Smooth muscle cell (in vitro differentiated cells): ENCODE results near the gene FOXD4L3. TPM values are rescaled to one million over a fixed set of nuclear protein-coding genes. Genes with fewer than 3 reads are reported as not detected.
"Not testable (repeated sequence)": the region's sequence is repeated elsewhere in the genome, so short reads cannot be mapped to it uniquely, and the experiment has no call there.

Source experiments
- DNase-seq: peaks from one replicate; lab custom pipeline; 2025; ENCODE audit not compliant: unreplicated experiment; lab: John Stamatoyannopoulos, UW
- H2AFZ ChIP-seq: fragments of 200-600 bp; sonication (generic); 2 replicates; pipeline ENCODE4 v1.6.0; 2016; ENCODE audit warnings: antibody characterized with exemption, low read depth, mild to moderate bottlenecking
- H3F3A ChIP-seq: fragments of 200-600 bp; sonication (generic); 2 replicates; pipeline ENCODE4 v1.6.0; 2017; ENCODE audit warnings: antibody characterized with exemption, low read depth
- H3K27ac ChIP-seq: fragments of 200-600 bp; sonication (generic); 2 replicates; pipeline ENCODE4 v1.5.1; 2016; ENCODE audit warnings: low read depth, mild to moderate bottlenecking
- H3K27me3 ChIP-seq: fragments of 200-600 bp; sonication (generic); 2 replicates; pipeline ENCODE4 v1.6.1; 2016; ENCODE audit warnings: low read depth, mild to moderate bottlenecking
- H3K36me3 ChIP-seq: fragments of 200-600 bp; sonication (generic); 2 replicates; pipeline ENCODE4 v1.5.1; 2016; ENCODE audit warnings: low read depth
- H3K4me1 ChIP-seq: fragments of 200-600 bp; sonication (generic); 2 replicates; pipeline ENCODE4 v1.5.1; 2016; ENCODE audit warnings: low read depth
- H3K4me2 ChIP-seq: fragments of 200-600 bp; sonication (generic); 2 replicates; pipeline ENCODE4 v1.6.0; 2016; ENCODE audit warnings: mild to moderate bottlenecking
- H3K4me3 ChIP-seq: fragments of 200-600 bp; sonication (generic); 2 replicates; pipeline ENCODE4 v1.5.1; 2016; ENCODE audit warnings: mild to moderate bottlenecking
- H3K79me2 ChIP-seq: fragments of 200-600 bp; sonication (generic); 2 replicates; pipeline ENCODE4 v1.6.0; 2016; ENCODE audit warnings: low read depth, mild to moderate bottlenecking
- H3K9ac ChIP-seq: fragments of 200-600 bp; sonication (generic); 2 replicates; pipeline ENCODE4 v1.6.0; 2016; ENCODE audit warnings: low read depth
- H3K9me3 ChIP-seq: fragments of 200-600 bp; sonication (generic); replicated peaks from 2 replicates; pipeline ENCODE4 v1.5.1; 2016; ENCODE audit warnings: low read depth
- H4K20me1 ChIP-seq: fragments of 200-600 bp; sonication (generic); 2 replicates; pipeline ENCODE4 v1.6.0; 2016; ENCODE audit warnings: low read depth
- WGBS: methylation state at CpG from one replicate; pipeline ENCODE4 v1.1.7; 2016; ENCODE audit warnings: low lambda C conversion rate; 5-methylcytosine and 5-hydroxymethylcytosine counted together
- polyA plus RNA-seq: library from polyadenylated mRNA; unstranded; fragments of >200 nt; fragmentation: Nextera tagmentation; extraction: Ambion mirVana; gene quantifications from 2 replicates; pipeline ENCODE4 v1.2.1, GENCODE V29; 2016
- total RNA-seq: library from RNA; depleted of rRNA; stranded (reverse); fragments of >200 nt; gene quantifications from 2 replicates; pipeline ENCODE4 v1.2.3, GENCODE V29; 2014

The FOXD4L3 gene
- total RNA-seq (0.18 TPM in 1 of 2 replicates, not detected in the other), polyA plus RNA-seq (not detected in 2 replicates)

DNA sequence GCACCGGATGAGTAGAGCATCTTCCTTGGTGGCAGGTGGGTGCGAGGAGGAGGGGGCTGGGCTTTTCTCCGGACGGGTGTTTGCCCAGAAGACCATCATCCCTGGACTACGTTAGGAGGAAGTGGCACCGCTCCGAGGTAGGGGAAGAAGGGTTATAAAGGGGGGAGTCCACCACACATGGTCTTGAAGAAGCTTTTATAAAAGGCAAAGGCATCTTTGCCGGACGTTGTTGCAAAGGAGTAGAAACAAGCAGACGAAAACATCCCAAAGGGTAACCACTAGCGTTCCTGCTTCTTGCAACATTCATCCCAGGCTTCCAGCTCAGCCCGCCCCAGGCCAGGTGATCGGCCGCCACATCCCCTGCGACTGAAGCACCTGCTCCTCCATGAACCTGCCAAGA is at the start of gene FOXD4L3:
TSS of gene FOXD4L3 (plus strand) at position 301 of the 400 bp plus-strand sequence. CDS start at position 386, 85 bp downstream.
- H3K9ac ChIP-seq, H3F3A ChIP-seq, H3K9me3 ChIP-seq, H3K4me3 ChIP-seq, DNase-seq, H2AFZ ChIP-seq, H3K79me2 ChIP-seq, H4K20me1 ChIP-seq, H3K4me1 ChIP-seq, H3K4me2 ChIP-seq, H3K36me3 ChIP-seq, H3K27me3 ChIP-seq, H3K27ac ChIP-seq: not testable (repeated sequence)
- 16% methylated on average over 3 of the region's 15 CpGs for WGBS

DNA sequence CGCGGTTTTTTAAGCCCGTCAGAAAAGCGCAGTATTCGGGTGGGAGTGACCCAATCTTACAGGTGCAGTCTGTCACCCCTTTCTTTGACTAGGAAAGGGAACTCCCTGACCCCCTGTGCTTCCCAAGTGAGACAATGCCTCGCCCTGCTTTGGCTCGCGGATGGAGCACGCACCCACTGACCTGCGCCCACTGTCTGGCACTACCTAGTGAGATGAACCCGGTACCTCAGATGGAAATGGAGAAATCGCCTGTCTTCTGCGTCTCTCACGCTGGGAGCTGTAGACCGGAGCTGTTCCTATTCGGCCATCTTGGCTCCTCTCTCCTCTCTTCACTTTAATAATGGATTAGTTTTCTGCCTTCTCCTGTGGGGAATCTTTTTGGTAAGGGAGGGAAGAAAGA is 21.6 kb upstream of the FOXD4L3 start:
- not testable (repeated sequence) for DNase-seq, H3K27ac ChIP-seq, H3K4me2 ChIP-seq, H3K4me1 ChIP-seq, H3K4me3 ChIP-seq, H3K79me2 ChIP-seq, H3K9ac ChIP-seq, H3K9me3 ChIP-seq, H2AFZ ChIP-seq, H3K36me3 ChIP-seq, H4K20me1 ChIP-seq, H3F3A ChIP-seq, H3K27me3 ChIP-seq
- 64% methylated on average over 11 of the region's 16 CpGs for WGBS

DNA sequence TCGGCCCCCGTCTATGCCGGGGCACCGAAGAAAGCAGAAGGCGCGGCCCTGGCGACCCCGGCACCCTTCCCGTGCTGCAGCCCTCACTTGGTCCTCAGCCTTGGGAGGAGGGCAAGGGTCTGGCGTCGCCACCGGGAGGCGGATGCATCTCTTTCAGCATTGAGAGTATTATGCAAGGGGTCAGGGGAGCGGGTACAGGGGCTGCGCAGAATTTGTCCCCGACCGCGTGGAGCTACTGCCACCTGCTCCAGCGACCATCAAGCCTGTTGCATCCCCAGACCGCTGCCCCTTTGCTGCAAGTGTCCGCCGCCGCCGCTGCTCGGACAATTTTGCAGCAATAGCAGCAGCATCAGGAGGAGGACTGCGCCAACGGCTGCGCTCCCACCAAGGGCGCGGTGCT is 1.1 kb downstream of the FOXD4L3 start:
- not testable (repeated sequence) for H3K4me1 ChIP-seq, H3K79me2 ChIP-seq, DNase-seq, H3K27me3 ChIP-seq, H4K20me1 ChIP-seq, H3K36me3 ChIP-seq, H3K4me2 ChIP-seq, H3F3A ChIP-seq, H2AFZ ChIP-seq, H3K27ac ChIP-seq, H3K9ac ChIP-seq, H3K4me3 ChIP-seq, H3K9me3 ChIP-seq
- 4% methylated on average over 6 of the region's 30 CpGs for WGBS

DNA sequence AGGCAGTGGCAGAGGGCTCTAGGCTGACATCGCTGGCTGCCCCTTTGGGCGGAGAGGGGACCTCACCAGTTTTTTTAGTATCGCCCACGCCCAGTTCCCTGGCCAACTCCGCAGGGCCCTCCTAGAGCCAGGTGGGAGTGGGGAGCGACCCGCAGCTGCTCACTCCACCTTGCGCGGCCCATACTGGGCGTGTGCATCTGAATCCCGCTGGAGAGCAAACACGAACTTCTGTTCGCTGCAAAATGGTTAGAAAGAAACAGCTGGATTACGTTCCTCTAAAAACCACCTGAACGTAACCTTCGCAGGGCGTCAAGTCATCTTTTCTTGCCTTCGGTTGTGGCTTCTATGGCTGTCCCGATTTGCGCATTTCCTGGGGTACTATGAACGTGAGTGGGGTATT is 1.5 kb downstream of the FOXD4L3 start:
- not testable (repeated sequence) for H3K36me3 ChIP-seq
- WGBS = 20% methylated on average over 10 of the region's 21 CpGs

DNA sequence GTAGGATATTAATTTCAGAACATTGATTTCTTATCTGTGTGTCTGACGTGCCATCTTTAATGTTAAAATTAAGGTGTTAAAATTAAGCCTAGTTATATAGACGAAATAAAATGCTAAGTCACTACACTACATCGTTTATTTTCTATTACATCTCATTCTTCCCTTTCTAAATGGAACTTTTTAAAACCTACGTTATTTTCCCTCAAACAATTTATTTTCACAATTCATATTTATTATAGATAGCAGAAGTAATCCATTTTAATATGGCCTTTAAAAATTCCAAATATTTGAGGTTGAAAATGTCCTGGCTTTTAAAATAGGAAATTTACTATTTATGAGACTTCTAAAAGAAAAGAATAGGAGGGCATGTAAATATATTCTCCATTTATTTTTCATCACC is 2.1 kb downstream of the FOXD4L3 start:
- not testable (repeated sequence) for H3K79me2 ChIP-seq, DNase-seq, H3F3A ChIP-seq, H3K4me1 ChIP-seq, H3K4me2 ChIP-seq, H4K20me1 ChIP-seq, H3K27ac ChIP-seq, H3K27me3 ChIP-seq, H3K4me3 ChIP-seq, H2AFZ ChIP-seq, H3K36me3 ChIP-seq, H3K9me3 ChIP-seq, H3K9ac ChIP-seq
- WGBS = 36% methylated on average over 3 of the region's 4 CpGs

More for the DNA sequence above, 1.5 kb downstream of the FOXD4L3 start:
- H3K9me3 ChIP-seq, H3F3A ChIP-seq, H3K4me1 ChIP-seq, DNase-seq, H3K9ac ChIP-seq, H3K4me2 ChIP-seq, H3K27ac ChIP-seq, H3K27me3 ChIP-seq, H2AFZ ChIP-seq, H3K4me3 ChIP-seq, H4K20me1 ChIP-seq, H3K79me2 ChIP-seq: not testable (repeated sequence)

DNA sequence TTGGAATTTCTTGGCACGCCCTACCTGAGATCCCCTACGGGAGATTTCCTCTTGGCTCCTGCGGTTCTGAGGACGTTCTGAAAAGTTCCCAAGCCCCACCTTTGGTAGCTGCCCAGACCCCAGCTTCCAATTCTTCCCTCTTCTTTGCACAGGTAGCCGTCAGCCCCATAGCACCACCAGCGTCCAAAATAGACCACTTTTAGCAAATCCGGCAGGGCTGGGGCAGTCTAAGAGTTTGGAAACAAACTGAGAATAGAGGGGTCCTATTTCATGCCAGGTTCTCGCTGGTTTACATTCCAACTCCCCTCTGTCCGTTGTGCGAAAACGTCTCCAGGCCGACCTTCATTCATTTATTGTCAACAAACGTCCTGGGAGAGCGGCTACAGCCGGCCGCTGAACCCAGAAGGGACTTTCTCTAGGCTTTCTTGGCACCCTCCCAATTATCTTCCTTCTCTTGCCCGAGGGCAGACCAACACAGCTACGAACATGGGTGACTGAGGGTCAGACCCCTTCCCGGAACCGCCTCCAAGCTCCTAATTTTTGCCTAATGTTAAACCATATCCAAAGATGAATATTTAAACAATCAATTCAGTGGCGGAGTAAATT is 3.1 kb downstream of the FOXD4L3 start:
- H3K4me1 ChIP-seq, H3K27ac ChIP-seq, H2AFZ ChIP-seq, H3K79me2 ChIP-seq, H3F3A ChIP-seq, H3K9me3 ChIP-seq, H3K27me3 ChIP-seq, H3K4me2 ChIP-seq, H4K20me1 ChIP-seq, H3K4me3 ChIP-seq, H3K36me3 ChIP-seq, DNase-seq, H3K9ac ChIP-seq: not testable (repeated sequence)
- WGBS = 29% methylated on average over 10 of the region's 21 CpGs

DNA sequence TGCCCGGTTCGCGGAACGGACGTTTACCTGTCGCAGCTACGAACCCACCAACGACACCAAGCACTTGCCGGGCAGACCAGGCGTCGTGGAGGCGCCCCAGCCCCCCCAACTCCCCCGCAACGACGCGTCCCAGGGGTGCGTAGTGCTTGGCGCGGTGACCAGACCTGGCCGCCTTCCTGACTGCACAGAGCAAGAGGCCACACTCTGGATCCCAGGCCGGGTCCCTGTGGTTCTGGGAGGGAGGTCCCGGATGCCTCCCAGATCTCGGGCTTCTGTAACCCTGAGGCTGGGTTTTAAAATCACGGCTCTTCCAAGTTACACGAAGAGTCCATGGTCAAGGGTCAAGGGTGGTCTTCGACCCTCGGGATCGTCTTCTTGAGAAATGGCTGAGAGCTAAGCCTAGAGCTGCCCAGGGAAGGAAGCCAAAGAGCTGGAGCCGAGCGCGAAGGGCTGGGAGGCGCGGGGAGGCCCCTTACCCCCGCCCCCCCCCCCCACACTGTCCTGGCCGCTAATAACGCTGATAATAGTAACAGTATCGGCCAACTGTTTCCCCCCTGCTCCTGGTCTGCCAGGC is 3.8 kb downstream of the FOXD4L3 start:
- H3K36me3 ChIP-seq, H3K4me2 ChIP-seq, H3K9me3 ChIP-seq, H3K4me1 ChIP-seq, DNase-seq, H3K9ac ChIP-seq, H3K27ac ChIP-seq, H4K20me1 ChIP-seq, H3F3A ChIP-seq, H3K79me2 ChIP-seq, H2AFZ ChIP-seq, H3K27me3 ChIP-seq, H3K4me3 ChIP-seq: not testable (repeated sequence)
- 13% methylated on average over 16 of the region's 37 CpGs for WGBS

DNA sequence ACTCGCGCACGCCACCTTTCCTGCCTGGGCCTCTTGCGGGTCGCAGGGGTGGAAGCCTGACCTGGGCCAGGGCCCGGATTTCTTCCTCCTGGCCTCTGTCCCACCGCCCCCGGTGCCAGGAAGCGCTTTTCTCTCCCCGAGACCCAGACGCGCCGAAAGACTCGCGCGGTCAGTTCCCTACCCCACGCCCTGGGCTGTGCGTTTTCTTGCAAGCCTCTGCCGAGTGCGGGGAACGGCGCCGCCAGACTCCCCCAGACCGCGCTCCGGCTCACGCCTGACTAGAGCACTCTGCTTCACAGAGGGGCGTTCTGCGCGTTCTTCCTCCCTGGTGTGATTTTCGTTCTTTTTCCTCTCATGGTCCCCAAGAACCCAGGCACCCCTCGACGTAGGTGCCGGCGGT is 4.5 kb downstream of the FOXD4L3 start:
- H3K4me3 ChIP-seq, H3K4me2 ChIP-seq, H3K36me3 ChIP-seq, H2AFZ ChIP-seq, H3K27ac ChIP-seq, H4K20me1 ChIP-seq, H3K4me1 ChIP-seq, H3K9ac ChIP-seq, H3K79me2 ChIP-seq, H3K27me3 ChIP-seq, DNase-seq, H3K9me3 ChIP-seq, H3F3A ChIP-seq: not testable (repeated sequence)
- WGBS = 40% methylated on average over 18 of the region's 35 CpGs

DNA sequence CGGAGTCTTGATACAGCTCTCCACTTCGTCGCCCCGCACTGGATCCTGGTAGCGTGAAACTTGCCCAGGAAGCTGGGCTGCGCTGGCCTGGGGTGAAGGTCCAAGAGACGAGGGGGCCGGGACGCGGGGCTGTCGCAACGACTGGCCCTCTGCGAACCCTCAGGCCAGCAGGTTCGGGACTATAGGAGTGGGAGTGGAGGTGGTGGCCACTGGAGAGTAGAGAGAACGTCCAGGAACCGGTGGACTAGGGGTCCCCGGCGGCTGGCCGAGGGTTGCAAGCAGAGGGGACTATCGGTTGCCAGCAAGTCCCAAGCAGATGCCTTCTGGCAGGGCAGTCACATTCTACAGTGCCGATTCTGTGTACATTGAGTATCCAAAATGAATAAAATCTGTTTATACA is 5.0 kb downstream of the FOXD4L3 start:
- H3K4me1 ChIP-seq, H3K9me3 ChIP-seq, DNase-seq, H3F3A ChIP-seq, H3K4me3 ChIP-seq, H3K9ac ChIP-seq, H2AFZ ChIP-seq, H3K36me3 ChIP-seq, H3K79me2 ChIP-seq, H3K27me3 ChIP-seq, H3K27ac ChIP-seq, H3K4me2 ChIP-seq, H4K20me1 ChIP-seq: not testable (repeated sequence)
- 39% methylated on average over 21 of the region's 21 CpGs for WGBS
